TTC549 (cell line): ENCODE measurements around the gene STK32B.
"Not testable (repeated sequence)": the region's sequence is repeated elsewhere in the genome, so short reads cannot be mapped to it uniquely, and the experiment has no call there.

Source experiments
- FAIRE-seq: peaks from 2 replicates; lab custom pipeline; 2012; peaks lifted over from hg19 to GRCh38; lab: Jason Lieb, UNC

STK32B gene

GRCh38 chr4:5164221-5164912, 113.1 kb downstream of the STK32B start:
- no peak for FAIRE-seq

- no peak for FAIRE-seq
These were observed 114.4 kb downstream of the STK32B start for GRCh38 chr4:5165420-5166369.

- FAIRE-seq = no peak
These were observed 115.1 kb downstream of the STK32B start for GRCh38 chr4:5166377-5166776.

GRCh38 chr4:5168891-5169290, 117.6 kb downstream of the STK32B start:
- no peak for FAIRE-seq

GRCh38 chr4:5175836-5176235, 124.6 kb downstream of the STK32B start:
- FAIRE-seq = not testable (repeated sequence)

GRCh38 chr4:5184606-5185005, 133.3 kb downstream of the STK32B start:
- no peak for FAIRE-seq

- no peak for FAIRE-seq
These were observed 134.3 kb downstream of the STK32B start for GRCh38 chr4:5185551-5185950.

GRCh38 chr4:5186271-5187064, 135.2 kb downstream of the STK32B start:
- FAIRE-seq = no peak

GRCh38 chr4:5188130-5188529, 136.8 kb downstream of the STK32B start:
- no peak for FAIRE-seq

GRCh38 chr4:5191831-5192230, 140.6 kb downstream of the STK32B start:
- FAIRE-seq = no peak

- FAIRE-seq = no peak
These were observed 141.0 kb downstream of the STK32B start for GRCh38 chr4:5192271-5192670.

- FAIRE-seq = no peak
These were observed 141.4 kb downstream of the STK32B start for GRCh38 chr4:5192678-5193077.

- no peak for FAIRE-seq
These were observed 147.6 kb downstream of the STK32B start for GRCh38 chr4:5198656-5199541.

- no peak for FAIRE-seq
These were observed 148.6 kb downstream of the STK32B start for GRCh38 chr4:5199912-5200311.

GRCh38 chr4:5200513-5200912, 149.2 kb downstream of the STK32B start:
- no peak for FAIRE-seq

GRCh38 chr4:5203309-5203992, 152.2 kb downstream of the STK32B start:
- no peak for FAIRE-seq

GRCh38 chr4:5203993-5204310, 152.7 kb downstream of the STK32B start:
- FAIRE-seq = no peak

- FAIRE-seq = no peak
These were observed 153.5 kb downstream of the STK32B start for GRCh38 chr4:5204781-5205180.

- FAIRE-seq = no peak
These were observed 154.9 kb downstream of the STK32B start for GRCh38 chr4:5206016-5206790.

GRCh38 chr4:5209862-5210261, 158.6 kb downstream of the STK32B start:
- no peak for FAIRE-seq
